H1 (cell line): ENCODE measurements around the gene NELL1. TPM values are rescaled to one million over a fixed set of nuclear protein-coding genes. Genes with fewer than 3 reads are reported as not detected.

Experiments
- CTCF ChIA-PET: fragments of 300-600 bp; sonication (Branson Sonifier 250); formaldehyde crosslinking; loops from one replicate; lab custom pipeline; 2021; ENCODE audit not compliant: partially characterized antibody; lab: Charles Lee
- POLR2A ChIA-PET: fragments of 300-600 bp; sonication (Branson Sonifier 250); formaldehyde crosslinking; loops from one replicate; lab custom pipeline; 2021; ENCODE audit warnings: inconsistent platforms; ENCODE audit not compliant: partially characterized antibody; lab: Charles Lee
- DNase-seq, 2 experiments: peaks; one replicate each; pipeline versions ENCODE4 v3.0.0 to v3.0.0-alpha.2; 2010 to 2022; ENCODE audit warnings: low spot score in 2 of 2, low read depth in 1 of 2, mixed read lengths in 1 of 2
- FAIRE-seq: peaks from 2 replicates; lab custom pipeline; 2011; peaks lifted over from hg19 to GRCh38; lab: Jason Lieb, UNC
- H2AFZ ChIP-seq: 2 replicates; pipeline ENCODE4 v1.8.1; 2012; ENCODE audit warnings: low read length, inconsistent platforms
- H2AK5ac ChIP-seq: 2 replicates; pipeline ENCODE4 v1.6.1; 2013; ENCODE audit warnings: low read depth, low read length
- H2BK120ac ChIP-seq: replicated peaks from 2 replicates; pipeline ENCODE3; 2013; ENCODE audit warnings: low read depth, low read length, inconsistent platforms
- H2BK12ac ChIP-seq: 2 replicates; pipeline ENCODE4 v1.6.1; 2013; ENCODE audit warnings: low read depth, low read length
- H2BK15ac ChIP-seq: 2 replicates; pipeline ENCODE4 v1.6.1; 2013; ENCODE audit warnings: low read length
- H2BK20ac ChIP-seq: 2 replicates; pipeline ENCODE4 v1.6.1; 2013; ENCODE audit warnings: low read length
- H2BK5ac ChIP-seq: 2 replicates; pipeline ENCODE4 v1.6.1; 2013; ENCODE audit warnings: low read depth, low read length
- H3K14ac ChIP-seq: 2 replicates; pipeline ENCODE4 v1.6.1; 2013; ENCODE audit warnings: inconsistent platforms; ENCODE audit not compliant: insufficient read length
- H3K18ac ChIP-seq: 2 replicates; pipeline ENCODE4 v1.6.1; 2013; ENCODE audit warnings: low read length; ENCODE audit errors: extremely low read depth
- H3K23ac ChIP-seq: 2 replicates; pipeline ENCODE4 v1.6.1; 2013; ENCODE audit warnings: inconsistent platforms; ENCODE audit not compliant: insufficient read length
- H3K23me2 ChIP-seq: 2 replicates; pipeline ENCODE4 v1.6.1; 2013; ENCODE audit warnings: low read depth, low read length
- H3K27ac ChIP-seq: 2 replicates; pipeline ENCODE4 v1.6.1; 2011; ENCODE audit warnings: low read depth, low read length, inconsistent platforms
- H3K27me3 ChIP-seq, 4 experiments: replicated peaks in 1 of 4; 1 replicate in 1 of 4; 2 replicates in 3 of 4; pipeline versions ENCODE4 v1.6.1 to v1.8.1; 2011 to 2013; ENCODE audit warnings: low read length in 3 of 4, mild to moderate bottlenecking in 3 of 4, inconsistent platforms in 2 of 4, mixed read lengths in 2 of 4, moderate library complexity in 1 of 4; ENCODE audit not compliant: control insufficient read depth in 3 of 4, insufficient read depth in 3 of 4; ENCODE audit errors: extremely low read depth in 1 of 4
- H3K36me3 ChIP-seq, 4 experiments: 2 replicates each; pipeline versions ENCODE4 v1.6.1 to v1.8.1; 2011 to 2013; ENCODE audit warnings: mild to moderate bottlenecking in 4 of 4, low read length in 3 of 4, moderate library complexity in 2 of 4, control low read depth in 1 of 4, inconsistent platforms in 1 of 4; ENCODE audit not compliant: insufficient read depth in 4 of 4, control insufficient read depth in 2 of 4
- H3K4ac ChIP-seq: replicated peaks from 2 replicates; pipeline ENCODE3; 2013; ENCODE audit warnings: low read length, low read depth, mixed read lengths, inconsistent platforms; ENCODE audit not compliant: insufficient read length
- H3K4me1 ChIP-seq, 4 experiments: replicated peaks in 1 of 4; 1 replicate in 1 of 4; 2 replicates in 3 of 4; pipeline versions ENCODE4 v1.6.1 to v1.8.1; 2011 to 2013; ENCODE audit warnings: low read length in 3 of 4, inconsistent platforms in 2 of 4, mixed read lengths in 1 of 4; ENCODE audit not compliant: insufficient read depth in 4 of 4, control insufficient read depth in 3 of 4
- H3K4me2 ChIP-seq, 2 experiments: 2 replicates each; pipeline versions ENCODE4 v1.6.1 to v1.8.1; 2011 to 2013; ENCODE audit warnings: low read depth in 2 of 2, low read length in 2 of 2, control low read depth in 1 of 2, inconsistent platforms in 1 of 2, mild to moderate bottlenecking in 1 of 2; ENCODE audit not compliant: insufficient read depth in 1 of 2
- H3K4me3 ChIP-seq, 4 experiments: fragments of 200-600, 300-600 bp in 1 of 4; sonication (generic), shearing (Covaris generic), sonication (Bioruptor Twin) in 1 of 4; 2 replicates each; pipeline versions ENCODE4 v1.5.1 to v1.8.1; 2011 to 2016; ENCODE audit warnings: low read length in 4 of 4, low read depth in 3 of 4, control low read depth in 2 of 4, inconsistent platforms in 2 of 4, mild to moderate bottlenecking in 2 of 4, mixed read lengths in 1 of 4, moderate library complexity in 1 of 4; ENCODE audit not compliant: insufficient read depth in 2 of 4; ENCODE audit errors: extremely low read depth in 1 of 4
- H3K56ac ChIP-seq: replicated peaks from 2 replicates; pipeline ENCODE3; 2013; ENCODE audit warnings: low read depth, mild to moderate bottlenecking, mixed read lengths, low read length, inconsistent platforms; ENCODE audit not compliant: insufficient read length
- H3K79me1 ChIP-seq: 2 replicates; pipeline ENCODE4 v1.6.1; 2013; ENCODE audit warnings: low read depth, low read length, control low read depth
- H3K79me2 ChIP-seq, 2 experiments: 2 replicates each; pipeline versions ENCODE4 v1.6.1 to v1.8.1; 2012 to 2013; ENCODE audit warnings: low read length in 2 of 2, mild to moderate bottlenecking in 2 of 2, inconsistent platforms in 1 of 2; ENCODE audit not compliant: insufficient read depth in 2 of 2, control insufficient read depth in 1 of 2
- H3K9ac ChIP-seq, 4 experiments: replicated peaks in 1 of 4; 1 replicate in 1 of 4; 2 replicates in 3 of 4; pipeline versions ENCODE4 v1.6.1 to v1.8.1; 2011 to 2013; ENCODE audit warnings: low read depth in 3 of 4, low read length in 3 of 4, control low read depth in 2 of 4, mild to moderate bottlenecking in 2 of 4, moderate library complexity in 2 of 4, inconsistent platforms in 1 of 4; ENCODE audit errors: extremely low read depth in 1 of 4
- H3K9me3 ChIP-seq, 2 experiments: 2 replicates each; pipeline versions ENCODE4 v1.6.1 to v1.8.1; 2012 to 2013; ENCODE audit warnings: mild to moderate bottlenecking in 2 of 2, moderate library complexity in 2 of 2, control low read depth in 1 of 2, inconsistent platforms in 1 of 2, low read depth in 1 of 2, low read length in 1 of 2, mixed read lengths in 1 of 2; ENCODE audit not compliant: insufficient read depth in 2 of 2
- H4K20me1 ChIP-seq, 2 experiments: replicated peaks in 1 of 2; 2 replicates each; pipeline versions ENCODE3 to v1.8.1; 2011 to 2013; ENCODE audit warnings: inconsistent platforms in 2 of 2, low read length in 2 of 2, mild to moderate bottlenecking in 1 of 2; ENCODE audit not compliant: insufficient read depth in 2 of 2, control insufficient read depth in 1 of 2
- H4K5ac ChIP-seq: 2 replicates; pipeline ENCODE4 v1.6.1; 2013; ENCODE audit warnings: low read length, low read depth, mixed read lengths, inconsistent platforms; ENCODE audit not compliant: insufficient read length
- H4K8ac ChIP-seq: 2 replicates; pipeline ENCODE4 v1.8.0; 2013; ENCODE audit warnings: mild to moderate bottlenecking, moderate library complexity, low read length, inconsistent platforms; ENCODE audit not compliant: insufficient read depth; ENCODE audit errors: extremely low read depth
- H4K91ac ChIP-seq: replicated peaks from 2 replicates; pipeline ENCODE3; 2013; ENCODE audit warnings: low read length, mixed read lengths, inconsistent platforms; ENCODE audit not compliant: insufficient read length
- BRCA1 ChIP-seq: IDR thresholded peaks from 2 replicates; pipeline ENCODE4 v1.6.1; 2012; ENCODE audit warnings: low read depth, low read length, improper control_type of control experiment
- CHD2 ChIP-seq: IDR thresholded peaks from 2 replicates; pipeline ENCODE4 v1.6.1; 2012; ENCODE audit warnings: low read length, improper control_type of control experiment
- HDAC2 ChIP-seq, 2 experiments: fragments of 300-600 bp in 1 of 2; sonication (generic) in 1 of 2; IDR thresholded peaks; 2 replicates each; pipeline ENCODE4 v1.6.1; 2011 to 2012; ENCODE audit warnings: low read depth in 2 of 2, low read length in 2 of 2, mild to moderate bottlenecking in 2 of 2, moderate library complexity in 2 of 2, borderline replicate concordance in 1 of 2, inconsistent platforms in 1 of 2
- JUN ChIP-seq: IDR thresholded peaks from 2 replicates; pipeline ENCODE4 v1.6.1; 2011; ENCODE audit warnings: low read depth, mild to moderate bottlenecking, improper control_type of control experiment, low read length
- KDM4A ChIP-seq: IDR thresholded peaks from one replicate; pipeline ENCODE4 v1.7.1; 2012; ENCODE audit warnings: low read depth, mild to moderate bottlenecking, moderate library complexity, low read length, inconsistent platforms; ENCODE audit not compliant: severe bottlenecking
- MAX ChIP-seq: IDR thresholded peaks from 2 replicates; pipeline ENCODE4 v1.6.1; 2012; ENCODE audit warnings: inconsistent platforms
- POLR2A ChIP-seq, 2 experiments: IDR thresholded peaks; 1 replicate in 1 of 2; 2 replicates in 1 of 2; pipeline ENCODE4 v1.6.1; 2011; ENCODE audit warnings: low read depth in 2 of 2, low read length in 2 of 2, mild to moderate bottlenecking in 2 of 2; ENCODE audit errors: control extremely low read depth in 1 of 2
- POLR2AphosphoS5 ChIP-seq: IDR thresholded peaks from 2 replicates; pipeline ENCODE4 v1.6.1; 2011; ENCODE audit warnings: low read depth, low read length
- TAF1 ChIP-seq: IDR thresholded peaks from 2 replicates; pipeline ENCODE4 v1.6.1; 2011; ENCODE audit warnings: mild to moderate bottlenecking, low read depth, low read length
- TEAD4 ChIP-seq: IDR thresholded peaks from 2 replicates; pipeline ENCODE4 v1.6.1; 2012; ENCODE audit warnings: low read depth, low read length, inconsistent platforms, mixed read lengths
- polyA plus RNA-seq, 7 experiments: library from polyadenylated mRNA; depleted of rRNA in 3 of 7; stranded (reverse) in 5 of 7; unstranded in 2 of 7; fragments of >200 nt in 5 of 7; fragments of 200-250 nt in 2 of 7; gene quantifications; 1 replicate in 5 of 7; 2 replicates in 1 of 7; 4 replicates in 1 of 7; pipeline versions ENCODE4 v1.2.1 to v1.2.3, GENCODE V29; 2011 to 2013; ENCODE audit warnings: missing spikeins in 2 of 7, mixed read lengths in 2 of 7
- total RNA-seq: library from RNA; stranded (reverse); fragmentation: NEBNext Ultra II Directional; extraction: Animal tissue kit (Norgen Biotek cat#: 25700); gene quantifications from 2 replicates; pipeline ENCODE4 v1.2.1, GENCODE V29; 2021
- TF ChIP-seq, protein P1 (sequence below): IDR thresholded peaks from 2 replicates; pipeline ENCODE4 v1.6.1; 2012; ENCODE audit warnings: low read length, inconsistent platforms
- TF ChIP-seq, protein P2 (sequence below), 3 experiments: IDR thresholded peaks; 1 replicate in 2 of 3; 2 replicates in 1 of 3; pipeline versions ENCODE4 v1.5.1 to v1.6.1; 2011; ENCODE audit warnings: low read length in 3 of 3, mild to moderate bottlenecking in 3 of 3, inconsistent platforms in 2 of 3, low read depth in 1 of 3, moderate library complexity in 1 of 3; ENCODE audit not compliant: insufficient read depth in 1 of 3; ENCODE audit errors: control extremely low read depth in 1 of 3

NELL1 gene
- total and polyA plus RNA-seq, 2 of the 8 experiments (the other 6 are each of a cell fraction or from before 2014, with no cell fraction given), result 0.21 TPM; not detected in 1

DNA sequence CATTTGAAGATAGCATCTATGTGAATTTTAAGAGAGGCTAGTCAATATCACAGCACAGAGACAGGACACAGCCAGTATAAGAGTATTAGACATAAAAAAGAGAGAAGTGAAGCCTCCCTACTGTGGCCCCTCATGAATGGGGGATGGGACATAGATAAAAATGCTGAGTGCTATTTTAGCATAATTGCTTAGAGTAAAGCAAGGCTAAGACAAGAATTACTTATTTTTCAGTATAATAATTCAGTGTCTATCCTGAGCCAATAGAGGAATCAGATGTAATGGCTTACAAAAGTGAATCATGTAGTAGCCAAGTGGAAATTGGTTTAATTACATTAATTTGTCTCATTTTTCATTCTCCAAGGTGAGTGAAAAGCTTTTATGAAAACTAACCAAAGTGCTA is 419.5 kb downstream of the NELL1 start:
- Histone ChIP-seq H3K4me3 (no peak overlapping the region), H3K27me3 (no peaks in the 10 kb centered on the region), H3K23me2 (no peaks in the 10 kb centered on the region), H3K79me2 (no peaks in the 10 kb centered on the region), H3K56ac (no peak overlapping the region), H3K4me1 (no peaks in the 10 kb centered on the region), H3K9me3 (no peaks in the 10 kb centered on the region; a peak in 1 of 4 replicates), H4K20me1 (no peaks in the 10 kb centered on the region), H2BK20ac (no peak overlapping the region), H4K5ac (no peak overlapping the region), H2BK5ac (no peak overlapping the region), H3K23ac (no peak overlapping the region), H2BK15ac (no peak overlapping the region), H3K27ac (no peak overlapping the region), H3K4me2 (no peak overlapping the region), H3K4ac (no peak overlapping the region), H3K14ac (no peak overlapping the region), H4K91ac (no peak overlapping the region), H4K8ac (no peak overlapping the region), H3K36me3 (no peaks in the 10 kb centered on the region), H3K9ac (no peak overlapping the region), H2AK5ac (no peak overlapping the region), H3K79me1 (no peaks in the 10 kb centered on the region), H3K18ac (no peak overlapping the region), H2BK12ac (no peak overlapping the region), H2AFZ (no peak overlapping the region), H2BK120ac (no peak overlapping the region)
- POLR2A ChIA-PET, result no interaction called here
- FAIRE-seq, result no peak
- no peak for DNase-seq
- CTCF ChIA-PET, result no interaction called here
- TF ChIP-seq POLR2AphosphoS5, result no peak
- no peak for TF ChIP-seq MAX
- no peak for TF ChIP-seq CHD2
- no peak for TF ChIP-seq TAF1
- TF ChIP-seq JUN, result no peak
- no peak for TF ChIP-seq HDAC2 (IDR thresholded peaks at IDR 0.05; ENCODE audit: borderline replicate concordance in 1 of 2, low read depth in 2 of 2, low read length in 2 of 2)
- TF ChIP-seq TEAD4, result no peak
- TF ChIP-seq POLR2A (IDR thresholded peaks at IDR 0.05; ENCODE audit: control extremely low read depth in 1 of 2, low read depth in 2 of 2, low read length in 2 of 2), result no peak
- TF ChIP-seq, protein P1, sequence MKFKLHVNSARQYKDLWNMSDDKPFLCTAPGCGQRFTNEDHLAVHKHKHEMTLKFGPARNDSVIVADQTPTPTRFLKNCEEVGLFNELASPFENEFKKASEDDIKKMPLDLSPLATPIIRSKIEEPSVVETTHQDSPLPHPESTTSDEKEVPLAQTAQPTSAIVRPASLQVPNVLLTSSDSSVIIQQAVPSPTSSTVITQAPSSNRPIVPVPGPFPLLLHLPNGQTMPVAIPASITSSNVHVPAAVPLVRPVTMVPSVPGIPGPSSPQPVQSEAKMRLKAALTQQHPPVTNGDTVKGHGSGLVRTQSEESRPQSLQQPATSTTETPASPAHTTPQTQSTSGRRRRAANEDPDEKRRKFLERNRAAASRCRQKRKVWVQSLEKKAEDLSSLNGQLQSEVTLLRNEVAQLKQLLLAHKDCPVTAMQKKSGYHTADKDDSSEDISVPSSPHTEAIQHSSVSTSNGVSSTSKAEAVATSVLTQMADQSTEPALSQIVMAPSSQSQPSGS, result no peak
- no peak for TF ChIP-seq KDM4A
- no peak for TF ChIP-seq BRCA1
- TF ChIP-seq, protein P2, sequence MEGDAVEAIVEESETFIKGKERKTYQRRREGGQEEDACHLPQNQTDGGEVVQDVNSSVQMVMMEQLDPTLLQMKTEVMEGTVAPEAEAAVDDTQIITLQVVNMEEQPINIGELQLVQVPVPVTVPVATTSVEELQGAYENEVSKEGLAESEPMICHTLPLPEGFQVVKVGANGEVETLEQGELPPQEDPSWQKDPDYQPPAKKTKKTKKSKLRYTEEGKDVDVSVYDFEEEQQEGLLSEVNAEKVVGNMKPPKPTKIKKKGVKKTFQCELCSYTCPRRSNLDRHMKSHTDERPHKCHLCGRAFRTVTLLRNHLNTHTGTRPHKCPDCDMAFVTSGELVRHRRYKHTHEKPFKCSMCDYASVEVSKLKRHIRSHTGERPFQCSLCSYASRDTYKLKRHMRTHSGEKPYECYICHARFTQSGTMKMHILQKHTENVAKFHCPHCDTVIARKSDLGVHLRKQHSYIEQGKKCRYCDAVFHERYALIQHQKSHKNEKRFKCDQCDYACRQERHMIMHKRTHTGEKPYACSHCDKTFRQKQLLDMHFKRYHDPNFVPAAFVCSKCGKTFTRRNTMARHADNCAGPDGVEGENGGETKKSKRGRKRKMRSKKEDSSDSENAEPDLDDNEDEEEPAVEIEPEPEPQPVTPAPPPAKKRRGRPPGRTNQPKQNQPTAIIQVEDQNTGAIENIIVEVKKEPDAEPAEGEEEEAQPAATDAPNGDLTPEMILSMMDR (IDR thresholded peaks at IDR 0.05; ENCODE audit: control extremely low read depth in 1 of 3, insufficient read depth in 1 of 3, low read depth in 1 of 3, low read length in 3 of 3), result no peak
